HG03520 (cell line): Measurements from ENCODE around the gene PIM3.
"Not testable (repeated sequence)": the region's sequence is repeated elsewhere in the genome, so short reads cannot be mapped to it uniquely, and the experiment has no call there.

ENCODE experiments used
- ATAC-seq: cut with Tn5 transposase; IDR thresholded peaks from one replicate; pipeline ENCODE4 v1.9.1; 2021; ENCODE audit warnings: mild to moderate bottlenecking, moderate library complexity; ENCODE audit not compliant: unreplicated experiment

PIM3 gene

DNA sequence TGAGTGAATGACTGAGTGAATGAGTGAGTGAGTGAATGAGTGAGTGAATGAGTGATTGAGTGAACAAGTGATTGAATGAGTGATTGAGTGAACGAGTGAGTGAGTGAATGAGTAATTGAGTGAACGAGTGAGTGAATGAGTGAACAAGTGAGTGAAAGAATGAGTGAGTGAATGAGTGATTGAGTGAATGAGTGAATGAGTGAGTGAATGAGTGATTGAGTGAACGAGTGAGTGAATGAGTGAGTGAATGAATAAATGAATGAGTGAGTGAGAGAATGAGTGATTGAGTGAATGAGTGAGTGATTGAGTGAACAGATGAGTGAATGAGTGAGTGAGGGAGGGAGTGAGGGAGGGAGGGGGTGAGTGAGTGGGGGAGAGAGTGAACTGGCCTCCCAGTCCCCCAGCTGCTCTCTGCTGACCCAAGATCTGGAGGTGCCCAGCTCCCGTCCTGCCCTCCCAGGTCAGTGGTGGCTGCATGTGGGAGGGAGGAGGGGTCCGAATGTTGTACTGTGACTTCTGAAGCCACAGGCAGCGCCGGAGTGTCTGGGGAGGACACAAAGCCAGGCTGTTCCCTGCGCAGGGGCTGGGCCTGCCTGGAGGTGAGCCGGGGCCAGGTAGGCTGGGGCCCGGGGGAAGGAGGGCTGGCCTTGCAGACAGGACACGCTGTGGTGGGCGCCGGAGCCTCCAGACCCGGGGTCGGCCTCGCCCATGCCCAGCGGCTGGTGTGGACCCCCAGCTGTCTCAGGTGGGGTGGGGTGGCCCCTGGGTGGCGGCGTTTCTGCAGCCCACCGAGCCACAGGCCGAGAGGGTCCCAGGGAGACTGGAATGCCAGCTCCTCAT, 17.8 kb upstream of the PIM3 start:
- no peak for ATAC-seq

DNA sequence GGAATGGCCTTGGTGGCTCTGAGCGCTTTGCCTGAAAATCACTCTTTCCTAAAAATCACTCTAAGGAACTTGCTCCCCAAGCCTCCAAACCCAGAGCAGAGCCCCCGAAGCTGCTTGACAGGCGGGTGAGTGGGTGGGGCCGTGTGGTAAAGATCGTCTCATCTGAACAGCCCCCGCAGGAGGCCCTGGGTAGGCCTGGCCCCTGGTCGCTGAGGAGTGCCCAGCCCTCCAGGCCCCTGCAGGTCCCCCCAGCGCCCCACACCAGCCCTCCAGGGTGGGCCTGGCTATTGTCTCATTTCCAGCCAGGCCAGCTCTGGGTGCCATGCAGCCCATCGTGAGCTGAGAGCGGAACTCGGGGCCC, 17.2 kb upstream of the PIM3 start:
- no peak for ATAC-seq

DNA sequence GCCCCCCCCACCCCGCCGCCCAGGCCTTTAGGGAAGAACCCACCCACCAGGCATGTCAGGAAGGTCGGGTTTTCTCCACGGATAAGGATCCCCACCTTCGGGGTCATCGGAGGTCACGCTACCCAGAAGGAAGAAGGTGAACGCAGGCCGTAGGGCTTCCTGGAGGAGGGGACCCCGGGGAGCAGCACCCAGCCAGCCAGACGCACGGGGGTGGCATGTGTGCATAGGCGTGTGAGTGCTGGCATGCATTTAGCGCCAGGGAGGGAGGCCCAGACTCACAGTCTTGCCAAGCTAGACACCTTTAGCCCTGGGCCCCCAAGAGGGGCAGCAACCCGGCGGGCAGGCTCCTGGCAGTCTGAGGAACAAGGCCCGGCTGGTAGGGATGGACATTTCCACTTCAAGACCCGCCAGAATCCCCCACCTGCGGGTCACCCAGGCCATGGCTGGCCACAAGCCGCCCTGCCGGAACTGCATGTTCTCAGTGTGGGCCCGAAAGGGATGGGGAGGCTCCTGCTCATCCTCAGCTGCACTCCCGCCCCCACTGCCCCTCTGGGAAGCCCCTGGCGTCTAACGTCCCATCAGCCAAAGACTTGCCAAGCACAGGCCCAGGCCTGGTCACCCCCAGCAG, 16.7 kb upstream of the PIM3 start:
- no peak for ATAC-seq

DNA sequence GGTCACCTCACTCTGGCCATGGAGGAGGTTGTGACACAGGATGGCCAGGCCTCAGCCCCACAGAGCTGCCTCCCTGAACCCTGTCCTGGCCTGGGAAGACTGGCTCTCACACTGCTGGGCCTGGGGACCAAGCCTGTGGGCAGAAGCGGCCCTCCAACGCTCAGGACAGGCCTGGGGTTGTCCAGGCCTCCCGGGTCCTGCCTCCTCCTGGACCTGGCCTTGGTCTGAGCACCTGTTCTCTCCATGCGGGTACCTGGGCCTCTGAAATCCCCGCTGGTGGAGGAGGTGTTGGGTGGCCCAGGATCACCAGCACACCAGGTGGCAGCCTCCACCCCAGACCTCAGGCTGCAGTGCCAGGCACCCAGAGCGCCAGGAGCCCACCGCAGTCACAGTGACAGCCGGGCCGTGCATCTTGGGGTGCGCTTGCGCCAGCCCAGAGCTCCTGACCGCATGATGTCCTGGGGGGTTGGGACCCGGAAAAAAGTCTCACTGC, 16.1 kb upstream of the PIM3 start:
- no peak for ATAC-seq

DNA sequence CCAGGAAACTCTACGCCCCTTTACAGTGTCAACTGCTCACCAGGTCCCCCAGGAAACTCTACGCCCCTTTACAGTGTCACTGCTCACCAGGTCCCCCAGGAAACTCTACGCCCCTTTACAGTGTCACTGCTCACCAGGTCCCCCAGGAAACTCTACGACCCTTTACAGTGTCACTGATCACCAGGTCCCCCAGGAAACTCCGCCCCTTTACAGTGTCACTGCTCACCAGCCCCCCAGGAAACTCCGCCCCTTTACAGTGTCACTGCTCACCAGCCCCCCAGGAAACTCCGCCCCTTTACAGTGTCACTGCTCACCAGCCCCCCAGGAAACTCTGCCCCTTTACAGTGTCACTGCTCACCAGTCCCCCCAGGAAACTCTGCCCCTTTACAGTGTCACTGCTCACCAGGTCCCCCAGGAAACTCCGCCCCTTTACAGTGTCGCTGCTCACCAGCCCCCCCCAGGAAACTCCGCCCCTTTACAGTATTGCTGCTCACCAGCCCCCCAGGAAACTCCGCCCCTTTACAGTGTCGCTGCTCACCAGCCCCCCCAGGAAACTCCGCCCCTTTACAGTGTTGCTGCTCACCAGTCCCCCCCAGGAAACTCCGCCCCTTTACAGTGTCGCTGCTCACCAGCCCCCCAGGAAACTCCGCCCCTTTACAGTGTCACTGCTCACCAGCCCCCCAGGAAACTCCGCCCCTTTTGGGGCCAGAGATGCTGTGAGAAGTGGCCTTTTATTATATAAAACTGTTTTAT, 15.4 kb upstream of the PIM3 start:
- ATAC-seq, result not testable (repeated sequence)

DNA sequence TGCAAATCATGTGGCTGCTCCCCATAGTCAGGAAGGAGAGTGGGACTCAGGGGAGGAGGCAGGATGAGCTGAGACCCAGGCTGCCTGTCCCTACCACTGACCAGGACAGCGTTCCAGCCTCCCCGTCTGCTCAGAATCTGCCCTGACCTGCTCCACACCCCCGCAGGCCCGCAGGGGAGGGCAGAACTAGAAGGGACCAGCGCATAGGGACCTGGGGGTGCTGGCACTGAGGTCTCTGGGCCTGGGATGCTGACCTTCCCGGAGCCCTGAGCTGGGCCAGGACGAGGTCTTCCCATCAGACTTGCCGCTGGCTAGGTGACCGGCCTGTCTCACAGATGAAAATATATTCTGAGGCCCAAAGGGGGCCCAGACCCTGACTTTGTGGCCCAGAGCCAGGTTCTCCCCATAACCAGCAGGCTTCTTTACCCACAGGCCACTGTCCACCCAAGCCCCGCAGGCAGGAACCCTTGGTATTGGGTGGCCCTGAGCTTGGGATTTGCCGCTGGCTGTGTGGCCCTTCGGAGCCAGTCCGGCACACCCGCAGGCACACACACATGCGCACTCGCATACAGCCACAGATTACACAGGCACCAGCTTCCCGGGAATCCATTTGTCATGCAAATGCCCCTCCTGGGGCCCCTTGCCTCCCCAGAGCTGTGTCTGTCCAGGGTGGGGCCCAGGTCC, 13.8 kb upstream of the PIM3 start:
- no peak for ATAC-seq

DNA sequence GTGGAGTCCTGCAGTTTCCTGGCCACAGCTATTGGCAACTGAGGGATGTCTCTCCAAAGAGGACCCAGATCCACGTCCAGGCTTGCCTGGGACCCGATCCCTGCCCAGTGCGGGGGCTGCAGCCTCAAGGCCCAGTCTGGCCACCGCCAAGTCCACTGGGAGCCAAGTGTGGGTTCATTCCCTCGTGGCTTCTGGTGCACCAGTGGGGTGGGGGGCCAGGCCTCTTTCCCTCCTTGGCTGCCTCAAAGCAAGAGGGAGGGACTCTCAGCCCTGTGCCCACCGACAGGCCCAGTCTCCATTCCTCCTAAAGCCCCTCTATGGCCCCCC, 13.3 kb upstream of the PIM3 start:
- no peak for ATAC-seq

DNA sequence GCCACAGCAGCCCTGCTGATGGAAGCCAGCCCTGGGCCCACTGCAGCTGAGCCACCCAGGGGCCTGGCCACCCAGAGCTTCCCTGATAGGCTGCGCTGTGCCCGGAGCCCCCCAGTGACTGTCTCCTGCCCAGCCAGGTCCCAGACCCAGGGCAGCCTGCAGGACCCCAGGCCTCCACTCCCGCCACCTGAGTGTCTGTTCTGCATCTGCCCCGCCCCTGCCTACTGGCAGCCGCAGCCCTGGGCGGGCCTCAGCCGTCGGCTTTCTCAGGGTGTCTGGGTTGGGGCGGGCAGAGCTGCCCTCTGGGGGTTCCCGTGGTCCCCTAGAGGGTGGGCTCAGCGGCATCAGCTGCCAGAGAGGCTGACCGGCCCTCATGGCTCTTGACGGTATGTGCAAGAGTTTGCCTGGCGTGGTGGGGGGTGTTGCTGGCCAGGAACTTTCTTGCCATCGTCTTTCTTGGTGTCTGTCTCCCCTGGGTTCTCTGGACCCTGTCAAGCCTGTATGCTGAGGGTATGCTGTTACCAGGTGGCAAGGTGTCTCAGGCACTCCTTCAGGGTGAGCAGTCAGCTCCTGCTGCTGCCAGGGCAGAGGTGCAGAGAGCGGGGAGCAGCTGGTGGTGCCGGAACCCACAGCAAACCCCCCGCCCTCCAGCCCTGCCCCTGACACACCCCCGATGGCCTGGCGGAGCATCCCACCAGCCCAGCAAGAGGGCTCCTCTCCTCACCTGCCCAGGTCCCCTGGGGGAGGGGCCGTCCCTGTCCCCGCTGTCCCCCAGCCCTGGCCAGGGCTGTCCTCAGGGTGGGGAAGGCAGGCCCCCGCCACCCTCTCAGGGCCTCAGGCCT, 12.2 kb upstream of the PIM3 start:
- no peak for ATAC-seq

DNA sequence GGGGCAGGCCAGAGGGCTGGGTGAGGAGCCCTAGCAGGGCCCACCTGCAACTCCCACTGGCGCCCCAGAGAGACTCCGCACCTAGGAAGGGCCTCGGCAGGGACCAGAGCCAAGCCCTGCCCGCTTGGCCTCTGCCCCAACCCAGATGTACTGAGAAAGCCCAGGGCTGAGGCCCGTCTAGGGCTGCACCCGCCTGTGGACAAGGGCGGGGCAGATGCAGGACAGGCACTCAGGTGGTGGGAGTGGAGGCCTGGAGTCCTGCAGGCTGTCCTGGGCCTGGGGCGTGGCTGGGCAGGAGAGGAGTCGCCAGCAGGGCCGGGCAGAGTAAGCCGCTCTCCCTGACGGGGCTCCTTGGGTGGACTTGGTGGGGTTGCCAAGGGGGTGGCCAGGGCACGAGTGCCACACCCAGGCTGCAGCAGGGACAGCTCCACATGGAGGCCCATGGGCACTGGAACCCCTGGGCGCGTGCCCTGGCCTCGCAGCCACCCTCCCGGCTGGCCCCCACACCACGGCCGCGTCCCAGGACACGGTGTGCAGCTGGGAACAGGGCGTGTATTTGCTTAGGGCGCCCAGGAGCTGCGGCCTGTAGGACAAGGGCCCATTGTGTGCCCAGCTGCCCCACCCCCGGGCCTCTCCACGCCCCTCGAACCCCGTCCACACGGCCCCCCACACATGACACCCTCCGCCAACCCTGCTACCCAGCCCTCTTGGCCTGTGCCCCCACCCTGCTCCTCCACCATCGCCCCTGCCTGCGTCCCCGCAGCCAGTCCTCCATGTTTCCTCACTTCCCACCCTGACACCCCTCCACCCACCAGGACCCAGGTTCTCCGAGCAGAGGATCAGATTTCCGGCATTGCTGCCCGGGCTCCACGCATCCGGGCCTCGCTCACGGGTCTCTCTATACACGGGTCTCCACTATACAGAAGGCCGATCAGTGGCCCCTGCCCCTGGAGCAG, 11.3 kb upstream of the PIM3 start:
- no peak for ATAC-seq

DNA sequence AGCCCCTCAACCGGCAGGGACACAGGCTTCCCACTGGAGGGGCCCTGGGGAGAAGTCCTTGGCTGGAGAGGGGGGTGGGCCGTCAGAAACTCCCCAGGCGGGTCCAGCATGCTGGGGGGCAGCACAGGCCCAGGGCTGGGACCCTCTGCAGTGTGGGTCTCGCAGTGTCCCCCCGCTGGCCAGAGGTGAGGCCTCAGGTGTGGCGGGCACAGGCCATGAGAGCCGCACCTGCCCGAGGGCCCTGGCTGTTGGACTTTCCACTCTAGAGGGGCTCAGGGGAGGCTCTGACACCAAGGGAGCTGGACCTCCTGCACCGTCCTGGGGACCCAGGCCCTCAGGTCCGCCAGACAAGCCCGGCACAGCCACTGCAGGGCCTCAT, 10.7 kb upstream of the PIM3 start:
- ATAC-seq, result no peak

DNA sequence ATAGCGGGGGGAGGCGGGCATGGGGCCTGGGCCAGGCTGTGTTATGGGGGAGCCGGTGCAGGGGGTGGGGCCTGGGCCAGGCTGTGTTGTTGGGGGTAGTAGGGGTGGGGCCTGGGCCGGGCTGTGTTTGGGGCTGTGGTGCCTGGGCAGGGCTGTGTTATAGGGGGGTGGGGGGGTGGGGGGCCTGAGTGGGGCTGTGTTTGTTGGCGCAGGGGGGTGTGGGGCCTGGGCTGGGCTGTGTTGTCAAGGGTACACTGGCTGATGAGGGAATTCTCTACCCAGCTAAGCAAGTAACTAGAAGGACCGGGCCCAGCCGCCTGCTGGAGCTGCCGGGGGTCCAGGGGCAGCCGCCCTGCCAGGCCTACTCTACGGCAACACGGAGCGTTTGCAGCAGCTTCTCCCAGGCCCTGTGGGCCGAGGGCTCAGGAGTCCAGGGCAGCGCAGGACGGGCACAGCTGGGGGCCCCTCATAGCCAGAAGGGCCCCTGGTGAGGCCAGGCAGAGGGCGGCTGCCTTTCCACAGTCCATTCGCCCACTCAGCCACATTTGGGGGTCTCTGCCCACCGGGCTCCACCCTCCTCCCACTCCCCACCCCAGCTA, 10.1 kb upstream of the PIM3 start:
- no peak for ATAC-seq

DNA sequence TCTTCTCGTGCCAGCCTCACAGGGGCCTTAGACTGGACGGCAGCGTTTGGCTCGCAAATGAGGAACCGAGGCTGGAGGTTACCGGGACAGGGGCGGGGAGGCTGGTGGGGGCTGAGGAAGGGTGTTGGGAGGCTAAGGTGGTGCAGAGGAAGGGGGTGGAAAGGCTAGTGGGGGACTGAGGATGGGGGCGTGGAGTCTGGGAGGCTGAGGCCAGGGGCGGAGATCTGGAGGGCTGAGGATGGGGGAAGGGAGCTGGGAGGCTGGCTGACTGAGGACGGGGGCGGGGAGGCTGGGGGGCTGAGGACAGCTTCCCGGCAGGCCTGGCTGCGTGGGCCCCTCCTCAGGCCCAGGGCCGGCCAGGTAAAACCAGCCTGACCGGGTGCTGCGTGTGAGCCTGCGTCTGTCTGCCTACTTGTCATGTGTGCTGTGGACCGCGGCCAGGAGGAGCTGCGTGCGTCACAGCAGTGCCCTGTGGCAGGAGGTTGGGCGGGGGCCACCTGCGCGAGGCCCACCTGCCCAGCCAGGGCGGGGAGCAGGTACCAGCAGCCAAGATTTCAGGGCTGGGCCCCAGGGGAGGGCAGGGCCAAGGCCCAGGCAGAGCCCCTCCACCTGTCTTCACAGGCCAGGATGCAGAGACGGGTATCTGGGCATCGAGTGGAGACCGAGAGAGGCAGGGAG, 9.4 kb upstream of the PIM3 start:
- no peak for ATAC-seq

DNA sequence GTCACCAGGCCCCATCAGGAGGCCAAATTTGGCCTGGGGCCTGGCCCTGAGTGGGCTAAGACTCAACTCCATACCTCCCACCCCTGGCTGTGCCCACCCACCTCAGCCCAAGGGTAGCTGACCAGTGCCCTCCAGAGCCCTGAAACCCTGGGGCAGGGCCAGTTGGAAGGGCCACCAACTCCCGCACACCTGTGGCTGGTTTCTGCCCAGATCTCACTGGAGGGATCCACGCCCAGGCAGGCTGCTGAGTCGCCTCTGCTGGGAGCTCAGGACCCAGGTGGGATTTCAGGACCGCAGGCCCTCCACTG, 8.9 kb upstream of the PIM3 start:
- ATAC-seq, result no peak

DNA sequence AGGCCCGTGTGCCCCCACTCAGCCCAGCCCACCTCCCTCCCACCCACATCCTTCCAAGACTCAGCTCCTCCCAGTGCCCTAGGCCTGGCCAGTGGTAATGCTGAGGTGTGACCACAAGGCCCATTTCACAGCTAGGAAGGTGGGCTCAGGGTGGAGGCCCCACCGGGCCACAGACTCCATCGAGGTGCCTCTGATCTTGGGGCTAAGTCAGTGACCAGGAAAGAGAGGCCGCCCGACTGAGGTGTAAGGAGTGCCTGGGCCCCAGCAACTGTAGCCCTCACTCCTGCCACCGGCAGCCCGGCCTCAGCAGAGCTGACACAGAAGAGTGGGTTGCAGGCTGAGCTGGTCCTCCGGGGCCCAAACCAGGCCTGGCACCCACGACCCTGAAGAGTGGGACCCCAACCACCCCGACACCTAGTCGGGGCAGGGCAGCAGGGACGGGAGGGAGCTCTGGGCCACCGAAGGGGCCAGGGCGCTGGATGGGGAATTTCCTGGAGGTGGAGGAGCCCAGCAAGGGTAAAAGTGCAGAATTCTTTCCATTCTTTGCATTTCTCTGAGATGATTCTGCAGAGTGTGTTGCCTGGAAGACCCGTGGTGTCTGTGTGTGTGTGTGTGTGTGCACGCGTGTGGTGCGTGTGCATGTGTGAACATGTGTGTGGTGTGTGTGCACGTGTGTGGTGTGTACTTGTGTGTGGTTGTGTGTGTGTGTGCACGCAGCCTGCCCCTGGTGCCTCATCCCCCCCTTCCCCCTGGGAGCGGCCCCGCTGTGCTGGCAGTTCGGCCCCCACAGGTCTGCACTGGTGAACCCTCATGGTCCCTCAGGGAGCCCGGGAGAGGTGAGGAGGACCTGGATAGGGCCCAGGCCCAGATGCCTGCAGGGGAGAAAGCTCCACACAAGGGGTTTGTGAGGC, 8.3 kb upstream of the PIM3 start:
- ATAC-seq, result no peak

DNA sequence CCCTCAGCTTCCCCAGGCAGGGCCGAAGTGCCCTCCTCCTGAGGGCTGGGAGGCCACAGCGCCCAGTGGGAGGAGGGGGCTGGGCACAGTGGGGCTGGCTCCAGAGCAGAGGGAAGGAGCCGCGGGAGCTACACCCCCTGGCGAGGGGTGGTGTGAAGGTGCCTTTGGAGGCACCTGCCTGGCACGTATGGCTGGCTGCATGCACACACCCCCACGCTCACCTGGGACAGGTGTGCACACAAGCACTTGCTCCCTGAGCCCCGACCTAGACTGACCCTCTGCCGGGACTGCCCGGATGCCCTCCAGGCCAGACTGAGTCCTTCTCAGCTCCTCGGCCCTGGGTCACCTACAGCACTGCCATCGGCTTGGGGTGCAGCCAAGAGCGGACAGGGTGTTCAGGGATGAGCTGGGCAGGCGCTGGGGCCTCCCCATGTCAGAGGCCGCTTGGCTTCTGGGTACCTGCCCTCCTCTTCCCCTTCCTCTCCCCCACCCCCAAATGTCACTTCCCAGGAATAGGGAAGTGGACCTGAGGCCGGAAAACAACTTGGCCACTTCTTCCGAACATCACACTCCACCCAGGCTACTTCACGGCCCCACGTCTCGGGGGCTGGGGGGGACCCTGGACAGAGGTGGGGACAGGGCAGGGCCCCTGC, 7.4 kb upstream of the PIM3 start:
- no peak for ATAC-seq

DNA sequence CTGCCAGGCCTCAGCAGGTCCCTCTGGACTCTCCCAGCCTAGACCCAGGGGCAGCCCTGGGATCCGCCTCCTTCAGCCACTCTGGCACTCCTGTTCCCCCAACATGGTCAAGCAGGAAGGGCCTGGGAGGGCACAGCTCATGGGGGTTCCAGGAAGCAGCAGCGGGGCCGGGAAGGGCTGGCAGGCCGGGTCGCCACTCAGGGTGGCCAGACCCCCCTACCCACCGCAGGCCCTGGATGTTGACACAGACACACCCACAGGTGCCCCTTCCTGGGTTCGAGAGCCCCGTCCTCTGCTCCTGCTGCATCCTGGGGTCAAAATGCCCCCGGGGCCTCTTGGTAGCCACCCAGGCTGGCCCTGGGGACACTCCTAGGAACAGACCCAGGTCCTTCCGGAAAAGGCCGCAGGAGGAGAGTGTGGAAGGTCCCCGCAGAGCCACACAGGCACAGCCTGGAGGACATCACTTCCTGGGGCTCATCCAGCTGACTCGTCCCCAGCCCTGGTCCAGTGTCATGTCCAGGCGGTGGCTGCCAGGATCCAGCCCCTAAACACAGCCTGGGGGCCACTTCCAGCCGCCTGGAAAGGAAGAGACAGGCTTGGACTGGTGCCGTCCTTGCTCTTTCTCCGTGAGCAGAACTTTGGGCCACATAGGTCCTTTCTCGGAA, 6.8 kb upstream of the PIM3 start:
- no peak for ATAC-seq

DNA sequence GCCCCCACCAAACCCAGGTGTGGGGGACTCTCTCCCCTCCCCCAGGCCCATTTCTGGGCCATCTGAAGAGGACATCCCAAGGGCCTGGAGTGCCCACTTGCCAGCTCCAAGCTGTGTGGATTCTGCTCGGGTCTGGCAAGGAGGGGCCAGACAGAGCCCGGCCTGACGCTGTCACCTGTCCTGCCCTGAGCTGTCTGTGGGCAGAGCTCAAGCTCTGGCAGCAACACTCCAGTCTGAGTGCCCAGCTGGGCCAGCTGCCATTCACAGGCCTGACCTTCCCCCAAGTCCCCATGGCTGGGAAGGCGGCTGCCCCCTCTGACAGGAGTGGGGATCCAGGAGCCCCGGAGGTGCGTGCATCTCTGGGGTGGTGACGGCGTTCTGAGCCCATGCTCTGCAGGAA, 6.2 kb upstream of the PIM3 start:
- no peak for ATAC-seq
